Smooth muscle cell of the brain vasculature (primary cell): ENCODE data around the gene METTL1.
"Not testable (repeated sequence)": the region's sequence is repeated elsewhere in the genome, so short reads cannot be mapped to it uniquely, and the experiment has no call there.

Source experiments
- DNase-seq: peaks from one replicate; pipeline ENCODE4 v3.0.0-alpha.2; 2012; ENCODE audit warnings: low read depth, low spot score

Gene METTL1

DNA sequence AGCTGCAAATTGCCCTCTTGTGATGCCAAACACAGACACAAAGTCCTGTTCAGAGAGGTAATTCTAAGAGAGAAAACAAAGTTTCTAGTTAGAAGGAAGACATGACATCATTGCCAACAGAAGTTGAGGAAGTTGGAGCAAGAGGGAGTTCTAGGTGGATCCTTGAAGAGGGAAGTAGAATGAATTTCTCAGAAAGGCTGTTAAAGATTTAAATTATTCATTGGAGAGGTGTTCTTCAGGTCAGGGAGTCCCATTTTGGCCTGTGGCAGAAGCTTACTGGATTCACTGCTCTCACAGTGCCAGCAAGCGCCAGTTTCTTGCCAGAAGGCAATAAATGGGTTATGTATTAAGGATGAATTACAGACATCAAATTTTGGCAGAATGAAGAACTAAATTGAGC, 26.0 kb upstream of the METTL1 start:
- DNase-seq: no peak

DNA sequence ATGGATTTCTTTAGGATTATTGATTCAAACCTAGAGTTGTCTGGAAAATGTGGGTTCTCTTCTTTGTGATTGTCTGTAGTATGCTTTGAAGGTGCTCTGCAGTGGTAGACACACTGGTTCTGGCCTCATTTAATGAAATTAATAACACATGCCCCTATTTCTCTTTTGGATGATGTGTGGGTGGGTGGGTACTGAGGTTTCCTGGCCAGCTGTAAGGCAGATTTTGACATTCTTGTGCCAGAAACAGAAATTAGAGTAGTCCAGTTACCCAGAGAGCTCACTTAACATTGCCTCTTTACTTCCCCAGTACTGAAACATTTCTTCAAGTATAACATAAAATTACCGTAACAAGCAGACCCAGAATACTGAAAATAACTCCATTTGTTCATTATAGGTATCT, 25.1 kb upstream of the METTL1 start:
- no peak for DNase-seq

DNA sequence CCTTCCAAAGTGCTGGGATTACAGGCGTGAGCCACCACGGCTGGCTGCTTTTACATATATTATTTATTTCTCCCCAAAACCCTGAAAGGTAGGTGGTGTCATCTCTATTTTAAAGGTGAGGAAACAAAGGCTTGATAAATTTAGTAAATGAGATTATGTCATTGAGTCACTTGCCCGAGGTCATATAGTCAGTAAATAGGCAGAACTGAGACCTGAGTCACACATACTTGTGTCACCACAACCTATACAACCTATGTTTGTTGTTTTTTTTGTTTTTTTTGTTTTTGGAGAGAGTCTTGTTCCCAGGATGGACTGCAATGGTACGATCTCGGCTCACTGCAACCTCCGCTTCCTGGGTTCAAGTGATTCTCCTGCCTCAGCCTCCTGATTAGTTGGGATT, 23.4 kb upstream of the METTL1 start:
- DNase-seq: no peak

DNA sequence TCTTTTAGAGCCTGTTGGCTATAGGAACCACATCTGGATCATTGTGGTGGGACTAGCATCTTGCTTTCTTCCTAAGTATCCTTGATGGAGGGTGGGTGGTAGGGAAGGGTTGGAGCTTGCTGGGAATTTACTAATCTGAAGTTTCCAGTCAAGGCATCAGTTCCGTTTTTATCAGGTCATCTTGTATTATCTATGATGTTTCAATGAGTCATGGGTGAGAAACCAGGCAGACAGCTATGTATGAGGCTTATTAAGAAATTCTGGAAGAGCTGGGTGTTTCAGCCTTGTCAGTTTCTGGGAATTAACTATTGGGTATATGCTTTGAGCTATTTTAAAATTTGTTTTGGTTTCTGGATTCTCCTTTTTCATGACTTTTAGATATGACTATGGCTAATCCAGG, 22.0 kb upstream of the METTL1 start:
- no peak for DNase-seq

DNA sequence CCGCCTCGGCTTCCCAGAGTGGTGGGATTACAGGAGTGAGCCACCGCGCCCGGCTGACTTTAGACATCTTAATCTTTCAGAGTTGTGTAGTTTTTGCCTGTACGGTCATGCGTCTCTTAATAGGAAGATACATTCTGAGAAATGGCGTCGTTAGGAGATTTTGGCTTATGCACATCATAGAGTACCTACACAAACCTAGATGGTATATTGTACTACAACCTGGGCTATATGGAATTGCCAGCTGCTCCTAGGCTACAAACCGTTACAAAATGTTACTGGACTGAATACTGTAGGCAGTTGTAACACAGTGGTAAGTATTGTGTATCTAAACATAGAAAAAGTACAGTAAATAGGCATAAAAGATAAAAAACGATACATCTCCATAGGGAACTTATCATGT, 12.0 kb upstream of the METTL1 start:
- DNase-seq: no peak

DNA sequence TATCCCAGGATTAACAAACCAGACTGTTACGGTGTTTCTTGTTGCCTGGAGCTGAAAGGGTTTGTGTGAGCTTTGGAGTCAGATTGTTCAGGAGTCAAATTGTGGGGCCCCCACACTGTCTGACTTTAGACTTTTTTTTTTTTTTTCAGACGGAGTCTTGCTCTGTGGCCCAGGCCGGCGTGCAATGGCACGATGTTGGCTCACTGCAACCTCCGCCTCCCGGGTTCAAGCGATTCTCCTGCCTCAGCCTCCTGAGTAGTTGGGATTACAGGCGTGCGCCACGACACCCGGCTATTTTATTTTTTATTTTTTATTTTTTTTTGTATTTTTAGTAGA, 11.5 kb upstream of the METTL1 start:
- no peak for DNase-seq

DNA sequence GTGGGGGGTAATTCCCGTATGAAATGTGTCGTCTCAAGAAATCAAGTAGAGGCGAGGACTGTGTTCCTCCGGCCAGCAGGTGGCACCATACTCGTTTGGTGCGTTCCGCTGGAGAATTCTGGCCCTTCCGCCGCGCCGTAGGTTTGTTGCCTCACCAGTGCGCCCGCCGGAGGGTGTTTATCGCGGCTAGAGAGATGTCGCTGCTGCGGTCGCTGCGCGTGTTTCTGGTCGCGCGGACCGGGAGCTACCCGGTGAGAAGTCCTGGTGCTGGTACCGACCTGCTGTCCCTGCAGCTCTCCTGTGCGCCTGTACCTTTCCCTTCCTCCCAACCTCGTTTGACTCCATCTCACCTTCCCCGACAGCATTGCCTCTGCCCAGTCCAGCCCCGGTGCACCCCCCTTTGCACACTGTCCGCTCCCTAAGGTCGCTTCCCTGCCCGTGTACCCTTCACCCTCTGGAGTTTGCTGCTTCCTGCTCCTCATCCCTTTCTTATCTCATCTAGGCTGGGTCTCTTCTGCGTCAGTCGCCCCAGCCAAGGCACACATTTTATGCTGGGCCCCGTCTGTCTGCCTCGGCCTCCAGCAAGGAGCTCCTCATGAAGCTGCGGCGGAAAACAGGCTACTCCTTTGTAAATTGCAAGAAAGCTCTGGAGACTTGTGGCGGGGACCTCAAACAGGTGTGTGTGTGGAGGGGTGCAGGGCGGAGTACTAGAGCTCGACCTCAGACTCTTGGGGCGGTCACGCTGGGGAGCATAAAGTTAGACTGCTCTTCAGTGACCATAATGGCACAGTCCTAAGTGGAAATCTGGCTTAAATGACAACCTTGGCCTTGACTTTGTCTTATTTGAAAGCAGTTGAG, 10.9 kb upstream of the METTL1 start, which contains the start of gene TSFM:
TSFM (plus strand) TSS at position 180 of the 858 bp plus-strand sequence; CDS start at position 195, 15 bp downstream.
- peak; percentile 76 for DNase-seq

DNA sequence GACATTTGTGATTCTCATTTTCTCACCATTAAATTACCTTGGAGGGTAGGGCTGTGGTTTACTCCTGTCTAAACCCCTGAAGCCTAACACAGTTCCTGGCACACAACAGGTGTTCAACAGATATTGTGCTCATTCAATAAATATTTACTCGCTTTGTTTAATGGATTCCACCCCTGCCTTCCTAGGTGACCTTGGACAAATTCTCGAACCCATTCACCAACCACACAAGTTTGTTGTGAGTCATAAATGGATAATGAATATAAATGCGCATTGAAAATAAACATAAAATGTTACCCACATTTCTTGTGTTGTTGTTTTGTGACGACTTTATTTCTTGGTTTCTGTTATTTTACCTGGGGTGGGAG, 10.3 kb upstream of the METTL1 start:
- DNase-seq: no peak

DNA sequence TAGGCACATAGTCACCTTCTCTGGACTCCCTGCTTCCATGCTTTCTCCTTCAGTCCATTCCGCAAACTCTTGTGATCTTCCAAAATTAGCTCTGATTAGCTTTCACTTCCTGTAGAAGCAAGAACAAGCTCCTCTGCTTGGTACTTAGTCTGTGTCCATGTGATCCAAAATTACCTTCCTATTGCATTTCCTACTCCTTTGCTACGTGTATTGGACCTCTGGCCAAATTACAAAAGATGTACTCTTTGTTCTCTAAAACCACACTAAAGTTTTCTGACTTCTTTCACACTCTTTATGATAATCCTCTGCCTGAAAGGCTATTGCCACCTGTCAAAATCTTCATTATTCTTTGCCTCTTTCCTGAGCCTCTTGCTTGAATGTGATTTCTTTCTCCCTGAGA, 9.9 kb upstream of the METTL1 start:
- DNase-seq: no peak

DNA sequence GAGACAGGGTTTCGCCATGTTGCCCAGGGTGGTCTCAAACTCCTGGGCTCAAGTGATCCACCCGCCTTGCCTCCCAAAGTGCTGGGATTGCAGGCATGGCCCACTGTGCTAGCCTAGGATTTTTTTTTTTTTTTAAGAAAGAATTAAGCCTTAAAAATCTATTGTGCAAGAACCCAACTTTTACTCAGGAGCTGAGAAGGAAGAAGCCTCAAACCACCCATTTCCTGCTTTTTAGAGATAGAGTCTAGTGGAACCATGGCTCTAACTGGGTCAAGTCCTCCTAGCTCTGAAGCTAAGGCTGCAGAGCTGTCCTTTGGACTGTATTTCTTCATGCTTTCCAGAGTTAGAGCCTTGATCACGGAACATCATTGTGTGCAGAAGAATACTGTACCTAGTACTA, 9.3 kb upstream of the METTL1 start:
- DNase-seq: no peak

DNA sequence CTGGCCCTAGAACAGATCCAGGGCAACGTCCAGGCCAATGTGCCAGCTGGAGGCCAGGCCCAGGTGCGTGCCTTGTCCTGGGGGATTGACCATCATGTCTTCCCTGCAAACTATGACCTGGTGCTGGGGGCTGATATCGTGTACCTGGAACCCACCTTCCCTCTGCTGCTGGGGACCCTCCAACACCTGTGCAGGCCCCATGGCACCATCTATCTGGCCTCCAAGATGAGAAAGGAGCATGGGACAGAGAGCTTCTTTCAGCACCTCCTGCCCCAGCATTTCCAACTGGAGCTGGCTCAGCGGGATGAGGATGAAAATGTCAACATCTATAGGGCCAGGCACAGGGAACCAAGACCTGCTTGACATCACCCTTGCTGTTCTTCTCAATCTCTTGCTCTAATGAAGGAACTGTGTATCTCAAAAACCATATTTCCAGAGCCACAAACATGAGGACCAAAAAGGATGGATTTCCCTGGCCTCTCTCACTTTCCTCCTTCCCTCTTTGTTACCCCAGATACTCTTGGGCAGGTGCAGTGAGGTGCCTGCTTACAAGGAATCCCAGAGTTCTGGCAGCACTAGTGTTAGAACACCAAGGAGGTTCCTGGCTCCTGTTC, 8.5 kb upstream of the METTL1 start:
- DNase-seq: no peak

DNA sequence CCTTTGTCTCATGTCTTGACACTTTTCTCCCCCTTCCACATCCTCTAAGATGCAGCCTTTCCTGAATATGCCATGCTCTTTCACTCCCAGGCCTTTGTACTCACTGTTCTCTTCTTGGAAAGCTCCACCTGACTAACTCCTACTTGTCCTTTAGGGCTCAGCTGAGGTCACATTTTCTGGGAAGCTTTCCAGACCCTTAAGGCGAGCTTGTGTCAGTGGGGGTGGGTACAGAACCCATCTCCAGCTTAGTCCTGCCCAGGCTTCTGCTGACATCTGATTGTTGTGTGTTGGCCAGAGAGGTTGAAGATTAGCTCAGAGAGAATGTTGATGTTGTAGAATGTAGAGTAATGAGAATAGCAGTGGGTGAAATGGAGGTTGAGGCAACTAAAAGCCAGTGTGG, 7.8 kb upstream of the METTL1 start:
- no peak for DNase-seq

DNA sequence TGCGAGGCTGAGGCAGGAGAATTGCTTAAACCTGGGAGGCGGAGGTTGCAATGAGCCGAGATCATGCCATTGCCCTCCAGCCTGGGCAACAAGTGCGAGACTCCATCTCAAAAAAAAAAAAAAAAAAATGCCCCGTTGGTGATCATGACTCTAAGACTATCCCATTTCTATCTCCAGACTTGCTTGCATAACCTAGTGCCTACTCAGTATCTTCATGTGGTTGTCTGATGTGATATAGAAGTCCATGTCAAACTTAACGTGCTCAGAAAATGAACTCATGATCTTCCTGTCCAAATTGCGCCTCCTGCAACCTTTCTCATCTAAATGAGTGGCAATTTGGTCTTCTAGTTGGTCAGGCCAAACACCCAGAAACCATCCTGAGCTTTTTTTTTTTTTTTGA, 6.0 kb upstream of the METTL1 start:
- DNase-seq: no peak

DNA sequence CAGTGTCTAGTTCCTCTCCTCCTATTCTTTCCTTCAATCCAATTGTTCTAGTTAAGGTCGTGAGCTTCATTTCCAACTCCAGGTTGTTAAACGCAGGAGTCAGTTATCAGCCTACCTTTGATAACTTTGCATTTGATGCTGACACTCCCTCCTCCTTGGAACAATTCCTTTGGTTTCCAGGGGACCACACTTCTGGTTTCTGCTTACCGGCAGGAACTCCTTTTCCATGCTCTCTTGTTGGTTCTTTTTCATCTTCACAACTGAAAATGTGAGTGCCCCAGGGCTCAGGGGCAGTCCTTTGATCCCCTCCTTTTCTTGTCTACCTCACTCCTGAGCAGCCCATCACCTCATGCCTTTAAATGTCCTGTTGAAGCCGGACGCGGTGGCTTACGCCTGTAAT, 5.5 kb upstream of the METTL1 start:
- DNase-seq: no peak

DNA sequence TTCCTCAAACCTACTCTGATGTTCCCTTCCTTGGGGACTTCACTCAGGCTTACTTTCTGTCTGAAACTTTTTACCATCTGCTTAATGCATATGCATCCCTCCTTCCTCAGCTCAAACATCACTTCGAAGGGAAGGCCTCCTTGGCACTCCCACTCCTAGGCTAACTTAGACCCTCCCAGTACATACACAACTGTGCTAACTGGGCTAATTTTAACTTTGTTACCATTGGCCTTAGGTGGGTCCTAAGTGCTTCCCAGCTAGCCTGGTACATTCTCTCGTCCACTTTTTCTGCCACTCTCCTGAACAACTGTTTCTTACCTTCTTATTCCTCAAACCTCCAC, 4.3 kb upstream of the METTL1 start:
- no peak for DNase-seq

DNA sequence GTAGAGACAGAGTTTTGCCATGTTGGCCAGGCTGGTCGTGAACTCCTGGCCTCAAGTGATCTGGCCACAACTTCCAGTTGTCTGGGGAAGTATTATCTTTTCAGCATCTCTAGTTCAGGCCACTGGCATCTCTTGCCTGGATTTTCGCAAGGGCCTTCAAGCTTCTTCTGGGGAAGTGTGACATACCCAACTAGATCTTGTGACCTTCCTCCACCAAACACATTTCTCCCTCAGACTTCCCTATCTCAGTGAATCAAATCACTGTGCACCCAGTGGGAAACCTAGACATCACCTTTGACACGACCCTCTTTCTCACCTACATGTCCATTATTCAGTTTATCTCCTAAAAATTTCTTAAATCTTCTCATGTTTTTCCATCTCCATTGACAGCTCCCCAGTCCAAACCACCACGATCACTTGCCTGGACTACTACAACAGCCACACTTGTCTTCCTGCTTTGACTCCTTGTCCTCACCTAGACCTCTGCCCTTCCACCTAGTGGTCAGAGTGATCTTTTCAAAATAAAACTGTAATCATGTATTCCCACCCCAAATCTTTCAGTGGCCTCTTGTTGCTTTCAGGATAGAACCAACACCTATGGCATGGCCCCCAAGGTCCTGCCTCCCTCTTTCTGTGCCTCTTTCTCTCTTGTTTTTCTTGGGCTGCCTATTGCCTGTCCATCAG, 3.8 kb upstream of the METTL1 start:
- no peak for DNase-seq

DNA sequence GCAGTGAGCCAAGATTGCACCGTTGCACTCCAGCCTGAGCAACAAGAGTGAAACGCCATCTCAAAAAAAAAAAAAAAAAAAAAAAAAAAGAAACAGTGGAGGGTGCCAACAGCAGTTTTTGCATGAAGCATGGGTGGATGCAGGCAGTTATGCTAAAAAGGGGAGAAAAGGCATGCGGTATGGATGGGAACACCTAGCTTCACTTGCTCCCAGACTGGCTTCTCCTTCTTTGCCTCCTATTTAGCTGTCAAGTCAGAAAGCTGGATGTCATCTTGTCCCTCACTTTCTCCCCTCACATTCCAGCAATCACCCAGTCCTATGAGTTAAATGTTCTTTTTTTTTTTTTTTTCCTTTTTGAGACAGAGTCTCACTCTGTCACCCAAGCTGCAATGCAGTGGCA, 3.1 kb upstream of the METTL1 start:
- no peak for DNase-seq

DNA sequence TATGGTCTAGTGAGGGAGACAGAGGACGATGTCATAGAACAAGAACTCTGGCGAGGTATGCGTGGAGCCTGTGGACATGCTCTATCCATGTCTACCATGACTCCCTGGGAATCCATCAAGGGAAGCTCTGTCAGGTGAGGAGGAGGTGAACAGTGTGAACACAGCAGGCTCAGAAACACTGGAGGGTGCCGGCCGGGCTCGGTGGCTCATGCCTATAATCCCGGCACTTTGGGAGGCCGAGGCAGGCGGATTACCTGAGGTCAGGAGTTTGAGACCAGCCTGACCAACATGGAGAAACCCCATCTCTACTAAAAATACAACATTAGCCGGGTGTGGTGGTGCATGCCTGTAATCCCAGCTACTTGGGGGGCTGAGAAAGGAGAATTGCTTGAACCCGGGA, 2.7 kb upstream of the METTL1 start:
- not testable (repeated sequence) for DNase-seq

DNA sequence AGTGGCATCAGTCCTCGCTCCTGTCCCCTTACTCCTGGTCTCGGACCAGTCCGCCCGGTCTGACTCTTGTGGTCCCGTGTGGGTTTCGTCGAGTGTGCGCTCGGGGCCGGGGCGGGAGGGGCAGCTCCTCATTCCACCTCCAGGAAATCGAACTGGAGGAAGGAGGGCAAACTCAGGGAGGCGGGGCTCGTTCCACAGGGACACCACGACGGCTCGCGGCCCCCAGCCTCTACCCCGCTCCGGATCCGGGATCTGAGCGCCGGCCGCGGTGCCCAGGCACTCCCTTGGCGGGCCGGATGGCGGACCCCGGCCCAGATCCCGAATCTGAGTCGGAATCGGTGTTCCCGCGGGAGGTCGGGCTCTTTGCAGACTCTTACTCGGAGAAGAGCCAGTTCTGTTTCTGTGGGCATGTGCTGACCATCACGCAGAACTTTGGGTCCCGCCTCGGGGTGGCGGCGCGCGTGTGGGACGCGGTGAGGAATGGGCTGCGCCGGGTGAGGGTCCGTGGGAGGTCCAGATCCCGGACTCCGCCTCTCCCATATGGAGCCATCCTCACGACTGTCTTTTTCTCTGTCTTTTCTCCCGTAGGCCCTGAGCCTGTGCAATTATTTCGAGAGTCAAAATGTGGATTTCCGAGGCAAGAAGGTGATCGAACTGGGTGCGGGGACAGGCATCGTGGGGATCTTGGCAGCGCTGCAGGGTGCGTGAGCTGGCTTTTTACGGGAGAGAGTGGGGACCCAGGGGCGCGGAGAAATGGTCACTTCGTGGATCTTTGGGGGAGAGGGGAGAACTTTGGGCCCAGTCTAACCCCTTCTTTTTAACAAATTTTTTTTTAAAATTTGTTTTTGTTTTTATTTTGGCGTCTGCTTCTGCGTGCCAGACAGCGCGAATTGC, 771 bp upstream of the METTL1 start, which contains the start of gene EEF1AKMT3:
EEF1AKMT3 (plus strand) TSS at position 186 of the 894 bp plus-strand sequence; CDS start at position 297, 111 bp downstream.
- DNase-seq: no peak

DNA sequence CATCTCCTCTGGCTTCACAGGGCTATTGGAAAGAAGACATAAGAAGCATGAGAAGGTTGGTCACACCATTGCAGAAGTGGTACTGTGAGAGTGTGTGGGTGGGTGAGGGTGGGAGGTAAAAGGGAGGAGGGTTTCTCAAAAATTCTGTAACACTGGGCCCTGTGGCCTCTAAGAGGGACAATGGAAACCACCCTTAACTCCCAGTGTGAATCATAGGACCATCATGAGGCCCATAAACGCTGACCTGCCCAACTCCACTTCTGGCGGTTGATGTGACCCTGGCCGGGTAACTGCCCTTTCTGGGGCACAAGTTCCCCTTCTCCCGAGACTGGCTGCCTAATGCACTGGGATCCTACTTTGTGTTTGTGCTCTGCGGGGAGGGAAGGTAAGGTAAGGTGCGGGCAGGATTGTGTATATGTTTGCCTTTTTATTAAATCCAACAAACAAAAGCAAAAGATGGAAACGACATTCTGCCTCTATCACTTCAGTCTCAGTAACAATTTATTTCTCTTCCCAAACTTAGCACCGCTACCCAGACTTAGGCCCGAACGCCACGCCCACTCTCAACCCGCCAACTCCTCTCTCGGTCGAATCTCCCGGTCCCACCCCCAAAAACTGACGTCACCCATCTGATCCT, 551 bp downstream of the METTL1 start:
- peak; percentile 69 for DNase-seq

DNA sequence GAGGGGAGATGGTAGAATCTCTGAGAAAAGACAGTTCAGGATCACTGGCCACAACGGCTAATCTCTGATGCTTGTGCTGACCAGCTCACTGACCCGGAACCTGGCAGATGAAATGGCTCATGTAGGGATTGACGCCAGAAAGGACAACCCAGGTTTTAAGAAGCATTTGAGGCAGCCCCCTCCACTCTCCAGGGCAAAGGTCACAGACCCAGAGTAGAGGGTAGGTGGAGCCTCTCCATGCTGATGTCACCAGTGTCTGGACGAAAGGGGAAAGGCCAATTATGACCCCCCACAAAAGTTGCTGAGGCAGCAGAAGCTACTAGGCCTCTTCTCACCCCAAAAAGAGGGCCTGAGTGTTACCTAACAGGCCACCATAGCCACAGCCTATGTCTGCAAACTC, 1.2 kb downstream of the METTL1 start:
- no peak for DNase-seq
